Uterus (tissue), 2 donors: Measurements from ENCODE around the gene NFKBIZ.

Experiments used
- CTCF ChIP-seq, 4 experiments: fragments of 200-600 bp in 2 of 4; fragments of 450-650 bp in 2 of 4; sonication (generic) in 2 of 4; IDR thresholded peaks; one replicate each; pipeline ENCODE4 v1.5.1; 2016 to 2019; ENCODE audit warnings: antibody characterized with exemption in 4 of 4, mild to moderate bottlenecking in 2 of 4, moderate library complexity in 1 of 4
- POLR2A ChIP-seq, 2 donors: fragments of 450-650 bp; IDR thresholded peaks; one replicate each; pipeline ENCODE4 v1.6.1; 2016; ENCODE audit warnings: antibody characterized with exemption in 2 of 2, mild to moderate bottlenecking in 1 of 2, moderate library complexity in 1 of 2

- TF ChIP-seq CTCF (IDR thresholded peaks at IDR 0.05) (no peak), POLR2A (IDR thresholded peaks at IDR 0.05) (no peak)
These were observed 13.2 kb upstream of the NFKBIZ start for GRCh38 chr3:101836160-101836559.
